ENCODE results near the gene PSMC4. TPM values are rescaled to one million over a fixed set of nuclear protein-coding genes. Genes with fewer than 3 reads are reported as not detected.
"Not testable (repeated sequence)": the region's sequence is repeated elsewhere in the genome, so short reads cannot be mapped to it uniquely, and the experiment has no call there.

PSMC4 gene
- total RNA-seq, 1 experiment from 2014 or later, result 309 TPM

- no peak for DNase-seq (ENCODE audit: low spot score)
Observed at GRCh38 chr19:39946532-39946931, 24.4 kb upstream of the PSMC4 start.

- DNase-seq (ENCODE audit: low spot score), result no peak
Observed at GRCh38 chr19:39949026-39949747, 21.8 kb upstream of the PSMC4 start.

GRCh38 chr19:39951065-39951650 is 19.8 kb upstream of the PSMC4 start:
- DNase-seq (ENCODE audit: low spot score), result no peak

GRCh38 chr19:39951686-39952085 is 19.3 kb upstream of the PSMC4 start:
- DNase-seq (ENCODE audit: low spot score), result no peak

- DNase-seq (ENCODE audit: low spot score), result no peak
Observed at GRCh38 chr19:39953915-39954314, 17.1 kb upstream of the PSMC4 start.

- not testable (repeated sequence) for DNase-seq (ENCODE audit: low spot score)
Observed at GRCh38 chr19:39957886-39958285, 13.1 kb upstream of the PSMC4 start.

DNA sequence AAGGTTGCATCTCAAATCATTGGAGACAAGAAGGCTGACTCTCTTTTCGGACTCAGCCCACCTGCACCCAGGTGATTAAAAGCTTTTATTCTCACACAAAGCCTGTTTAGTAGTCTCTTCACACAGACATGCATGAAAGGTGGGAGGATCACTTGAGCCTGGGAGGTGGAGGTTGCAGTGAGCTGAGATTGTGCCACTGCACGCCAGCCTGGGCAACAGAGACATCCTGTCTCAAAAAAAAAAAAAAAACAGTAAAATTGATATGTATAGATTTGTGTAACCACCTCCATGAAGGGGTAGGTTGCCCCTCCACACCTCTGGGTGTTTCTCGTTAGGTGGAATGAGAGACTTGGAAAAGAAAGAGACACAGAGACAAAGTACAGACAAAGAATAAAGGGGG is 12.0 kb upstream of the PSMC4 start:
- DNase-seq (ENCODE audit: low spot score), result not testable (repeated sequence)

DNA sequence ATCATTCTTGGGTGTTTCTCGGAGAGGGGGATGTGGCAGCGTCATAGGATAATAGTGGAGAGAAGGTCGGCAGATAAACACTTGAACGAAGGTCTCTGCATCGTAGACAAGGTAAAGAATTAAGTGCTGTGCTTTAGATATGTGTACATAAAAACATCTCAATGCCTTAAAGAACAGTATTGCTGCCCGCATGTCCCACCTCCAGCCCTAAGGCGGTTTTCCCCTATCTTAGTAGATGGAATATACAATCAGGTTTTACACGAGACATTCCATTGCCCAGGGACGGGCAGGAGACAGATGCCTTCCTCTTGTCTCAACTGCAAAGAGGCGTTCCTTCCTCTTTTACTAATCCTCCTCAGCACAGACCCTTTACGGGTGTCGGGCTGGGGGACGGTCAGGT is 11.6 kb upstream of the PSMC4 start:
- not testable (repeated sequence) for DNase-seq (ENCODE audit: low spot score)

- DNase-seq (ENCODE audit: low spot score), result no peak
Observed at GRCh38 chr19:39963898-39964297, 7.1 kb upstream of the PSMC4 start.

- no peak for DNase-seq (ENCODE audit: low spot score)
Observed at GRCh38 chr19:39966617-39967016, 4.3 kb upstream of the PSMC4 start.

- no peak for DNase-seq (ENCODE audit: low spot score)
Observed at GRCh38 chr19:39967561-39967960, 3.4 kb upstream of the PSMC4 start.

DNA sequence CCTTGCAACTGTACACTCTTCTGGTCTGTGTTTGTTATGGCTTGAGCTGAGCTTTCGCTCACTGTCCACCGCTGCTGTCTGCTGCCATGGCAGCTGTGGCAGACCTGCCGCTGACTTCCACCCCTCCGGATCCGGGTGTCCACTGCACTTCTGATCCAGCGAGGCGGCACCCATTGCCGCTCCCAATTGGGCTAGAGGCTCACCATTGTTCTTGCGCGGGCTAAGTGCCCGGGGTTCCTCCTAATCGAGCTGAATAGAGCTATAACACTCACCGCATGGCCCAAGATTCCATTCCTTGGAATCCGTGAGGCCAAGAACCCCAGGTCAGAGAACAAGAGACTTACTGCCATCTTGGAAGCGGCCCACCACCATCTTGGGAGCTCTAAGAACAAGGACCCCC is 2.2 kb upstream of the PSMC4 start:
- no peak for DNase-seq (ENCODE audit: low spot score)

GRCh38 chr19:39969266-39969665 is 1.7 kb upstream of the PSMC4 start:
- DNase-seq (ENCODE audit: low spot score), result no peak

DNA sequence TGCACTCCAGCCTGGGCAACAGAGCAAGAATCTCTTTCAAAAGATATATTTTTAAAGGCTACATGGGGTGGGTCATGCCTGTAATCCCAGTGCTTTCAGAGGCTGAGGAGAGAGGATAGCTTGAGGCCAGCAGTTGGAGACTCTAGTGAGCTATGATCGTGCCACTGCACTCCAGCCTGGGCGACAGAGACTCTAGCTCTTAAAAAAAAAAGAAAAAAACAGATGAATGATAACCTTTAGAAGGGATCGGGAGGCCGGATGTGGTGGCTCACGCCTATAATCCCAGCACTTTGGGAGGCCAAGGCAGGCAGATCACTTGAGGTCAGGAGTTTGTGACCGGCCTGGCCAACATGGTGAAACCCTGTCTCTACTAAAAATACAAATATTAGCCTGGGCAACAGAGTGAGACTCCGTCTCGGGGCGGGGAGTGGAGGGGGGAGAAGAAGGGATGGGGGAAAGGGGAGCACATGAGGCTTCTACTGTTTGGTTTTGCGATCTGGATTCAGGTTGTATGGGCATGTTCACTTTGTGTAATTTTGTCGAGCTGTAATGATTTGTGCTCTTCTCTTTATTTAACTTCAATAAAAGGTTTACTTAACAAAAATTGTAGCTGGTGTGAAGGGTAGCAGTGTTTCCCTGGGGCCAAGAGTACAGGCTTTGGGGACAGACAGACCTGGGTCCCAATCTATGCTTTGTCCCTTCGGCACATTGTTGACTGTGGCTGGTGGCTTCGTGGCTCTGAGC is 1.1 kb upstream of the PSMC4 start:
- DNase-seq (ENCODE audit: low spot score), result no peak

DNA sequence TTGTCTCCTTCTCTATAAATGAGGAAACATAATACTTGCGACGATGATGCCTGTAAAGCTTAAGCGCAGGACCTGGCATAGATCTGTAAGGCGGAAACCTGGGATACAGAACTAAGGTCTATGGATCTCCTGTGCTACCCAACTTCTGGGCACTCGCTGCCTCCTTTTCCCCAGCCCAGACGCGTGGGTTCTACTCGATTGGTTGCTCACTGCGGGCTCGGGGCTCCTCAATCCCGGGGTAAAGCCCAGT is 615 bp upstream of the PSMC4 start:
- no peak for DNase-seq (ENCODE audit: low spot score)

GRCh38 chr19:39971380-39972035 is 543 bp downstream of the PSMC4 start:
- peak; percentile 6 for DNase-seq (ENCODE audit: low spot score)

GRCh38 chr19:39974377-39975155 is 3.6 kb downstream of the PSMC4 start:
- DNase-seq (ENCODE audit: low spot score), result no peak

- DNase-seq (ENCODE audit: low spot score), result no peak
Observed at GRCh38 chr19:39982883-39983282, 11.9 kb downstream of the PSMC4 start.

DNA sequence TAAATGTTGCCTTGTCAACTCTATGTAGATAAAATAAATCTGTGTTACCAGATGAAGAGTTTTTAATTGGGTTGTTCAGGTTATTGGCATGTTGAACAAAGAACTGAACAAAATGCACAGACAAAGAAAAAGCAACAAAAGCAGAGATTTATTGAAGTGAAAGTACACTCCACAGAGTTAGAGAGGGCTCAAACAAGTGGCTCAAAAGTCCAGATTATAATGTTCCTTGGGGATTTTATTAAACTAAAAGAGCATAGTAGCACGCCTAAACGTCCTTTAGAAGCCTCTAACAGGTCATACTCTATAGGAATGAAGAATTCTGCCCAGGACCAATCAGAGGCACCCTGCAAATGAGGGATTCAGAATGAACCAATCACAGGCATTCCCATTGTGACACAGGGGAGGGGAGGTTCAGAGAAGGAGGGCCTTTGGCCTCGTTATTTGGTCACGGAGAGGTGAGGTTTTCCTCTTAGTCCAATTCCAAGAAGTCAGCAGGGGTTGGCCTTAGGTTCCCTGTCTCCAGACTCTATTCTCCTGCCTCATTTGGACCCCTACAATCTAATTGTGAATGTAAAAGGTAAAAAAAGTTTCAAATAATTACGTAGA is 12.8 kb downstream of the PSMC4 start:
- DNase-seq (ENCODE audit: low spot score), result no peak

- DNase-seq (ENCODE audit: low spot score), result no peak
Observed at GRCh38 chr19:39986643-39987042, 15.7 kb downstream of the PSMC4 start.

DNA sequence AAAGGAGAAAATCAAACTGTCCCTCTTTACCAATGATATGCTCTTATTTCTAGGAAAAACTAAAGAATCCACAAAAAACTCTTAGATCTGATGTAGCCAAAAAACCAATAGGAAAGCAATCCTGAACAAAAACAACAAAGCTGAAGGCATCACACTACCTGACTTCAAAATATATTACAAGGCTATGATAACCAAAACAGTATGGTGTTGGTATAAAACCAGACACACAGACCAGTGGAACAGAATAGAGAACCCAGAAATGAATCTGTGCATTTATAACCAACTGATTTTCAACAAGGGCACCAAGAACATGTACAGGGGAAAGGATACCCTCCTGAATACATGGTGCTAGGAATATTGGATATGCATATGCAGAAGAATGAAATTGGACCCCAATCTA is 16.2 kb downstream of the PSMC4 start:
- DNase-seq (ENCODE audit: low spot score), result no peak

DNA sequence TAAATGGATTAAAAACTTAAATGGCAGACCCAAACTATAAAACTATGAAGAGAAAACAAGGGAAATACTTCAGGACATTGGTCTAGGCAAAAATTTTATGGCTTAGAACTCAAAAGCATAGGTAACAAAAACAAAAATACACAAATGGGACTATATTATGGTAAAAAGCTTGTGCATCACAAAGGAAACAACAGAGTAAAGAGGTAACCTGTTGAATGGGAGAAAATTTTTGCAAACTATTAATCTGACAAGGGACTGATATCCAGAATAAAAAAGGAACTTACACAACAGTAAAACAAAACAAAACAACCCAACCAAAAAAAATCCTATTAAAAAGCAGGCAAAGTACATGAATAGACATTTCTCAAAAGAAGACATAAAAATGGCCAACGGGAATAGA is 16.6 kb downstream of the PSMC4 start:
- DNase-seq (ENCODE audit: low spot score), result no peak

All from A172 (cell line).